Stimulated activated CD8-positive, alpha-beta memory T cell treated with anti-CD3 and anti-CD28 coated beads, Interleukin-4, amount 100 ng/mL, for 48 hours (primary cell): ENCODE data around the gene MXRA8.

Source experiments
- DNase-seq: peaks from one replicate; pipeline ENCODE4 v3.0.0-alpha.2; 2020

MXRA8 gene

GRCh38 chr1:1348420-1349255 is 9.7 kb downstream of the MXRA8 start:
- DNase-seq, result no peak

GRCh38 chr1:1347663-1348419 is 10.5 kb downstream of the MXRA8 start:
- DNase-seq, result no peak

- no peak for DNase-seq
Measured at GRCh38 chr1:1347026-1347595, 11.2 kb downstream of the MXRA8 start.

GRCh38 chr1:1346501-1346890 is 11.9 kb downstream of the MXRA8 start:
- no peak for DNase-seq

- no peak for DNase-seq
Measured at GRCh38 chr1:1345860-1346500, 12.4 kb downstream of the MXRA8 start.

GRCh38 chr1:1345384-1345783 is 13.0 kb downstream of the MXRA8 start:
- DNase-seq, result no peak

GRCh38 chr1:1344655-1345361 is 13.5 kb downstream of the MXRA8 start:
- DNase-seq, result peak; percentile 74

- DNase-seq, result no peak
Measured at GRCh38 chr1:1343811-1344421, 14.4 kb downstream of the MXRA8 start.

- no peak for DNase-seq
Measured at GRCh38 chr1:1342584-1343115, 15.7 kb downstream of the MXRA8 start.

GRCh38 chr1:1342061-1342562 is 16.2 kb downstream of the MXRA8 start:
- DNase-seq, result no peak

GRCh38 chr1:1341549-1342021 is 16.8 kb downstream of the MXRA8 start:
- DNase-seq, result no peak

- DNase-seq, result no peak
Measured at GRCh38 chr1:1340791-1341548, 17.4 kb downstream of the MXRA8 start.

GRCh38 chr1:1340185-1340584 is 18.2 kb downstream of the MXRA8 start:
- DNase-seq, result no peak

- DNase-seq, result no peak
Measured at GRCh38 chr1:1338278-1338677, 20.1 kb downstream of the MXRA8 start.

- DNase-seq, result peak; percentile 78
Measured at GRCh38 chr1:1337793-1338147, 20.6 kb downstream of the MXRA8 start.

- no peak for DNase-seq
Measured at GRCh38 chr1:1336931-1337792, 21.2 kb downstream of the MXRA8 start.

- no peak for DNase-seq
Measured at GRCh38 chr1:1336446-1336845, 21.9 kb downstream of the MXRA8 start.

- DNase-seq, result no peak
Measured at GRCh38 chr1:1335792-1336248, 22.5 kb downstream of the MXRA8 start.

- DNase-seq, result no peak
Measured at GRCh38 chr1:1335283-1335682, 23.1 kb downstream of the MXRA8 start.

- no peak for DNase-seq
Measured at GRCh38 chr1:1334835-1335234, 23.5 kb downstream of the MXRA8 start.
